A673 (cell line): ENCODE data around the gene MTHFD1L.

Experiments used
- CTCF ChIP-seq: fragments of 300-800, 200-600 bp; sonication (generic); conservative IDR thresholded peaks from 2 replicates; pipeline ENCODE4 v1.5.1; 2017; ENCODE audit warnings: low read depth, mild to moderate bottlenecking, antibody characterized with exemption, low read length, moderate library complexity, mixed read lengths
- EZH2 ChIP-seq: fragments of 200-600 bp; sonication (generic); IDR thresholded peaks from 2 replicates; pipeline ENCODE4 v1.6.1; 2017; ENCODE audit warnings: borderline replicate concordance, low read depth, mild to moderate bottlenecking, mixed read lengths, antibody characterized with exemption, low read length; ENCODE audit not compliant: poor library complexity, severe bottlenecking

GRCh38 chr6:150975136-150975535, 109.6 kb downstream of the MTHFD1L start:
- TF ChIP-seq CTCF (no peak), EZH2 (no peak)
